Type B pancreatic cell (in vitro differentiated cells): ENCODE results near the gene VOPP1. TPM values are rescaled to one million over a fixed set of nuclear protein-coding genes. Genes with fewer than 3 reads are reported as not detected.

Source experiments
- DNase-seq: peaks from one replicate; pipeline ENCODE4 v3.0.0; 2021; ENCODE audit warnings: mixed read lengths; ENCODE audit not compliant: unreplicated experiment; ENCODE audit errors: extremely low spot score
- H3K27ac Mint-ChIP-seq: 2 replicates; pipeline ENCODE4 v1.8.0; 2021; ENCODE audit warnings: mild to moderate bottlenecking, mixed read lengths
- H3K27me3 Mint-ChIP-seq: 2 replicates; pipeline ENCODE4 v1.8.0; 2021; ENCODE audit warnings: mixed read lengths
- H3K36me3 Mint-ChIP-seq: 2 replicates; pipeline ENCODE4 v1.8.0; 2021; ENCODE audit warnings: mixed read lengths
- H3K4me1 Mint-ChIP-seq: one replicate; pipeline ENCODE4 v1.8.0; 2021; ENCODE audit warnings: mixed read lengths; ENCODE audit not compliant: unreplicated experiment
- H3K4me3 Mint-ChIP-seq: 2 replicates; pipeline ENCODE4 v1.8.0; 2021; ENCODE audit warnings: mild to moderate bottlenecking, mixed read lengths
- H3K9me3 Mint-ChIP-seq: 2 replicates; pipeline ENCODE4 v1.8.0; 2021; ENCODE audit warnings: mixed read lengths
- CTCF ChIP-seq: fragments of 200-600 bp; sonication (generic); conservative IDR thresholded peaks from 2 replicates; pipeline ENCODE4 v1.5.0; 2021; ENCODE audit warnings: antibody characterized with exemption, mild to moderate bottlenecking
- total RNA-seq: library from RNA; stranded (reverse); gene quantifications from 2 replicates; pipeline ENCODE4 v1.2.1, GENCODE V29; 2021; ENCODE audit warnings: low replicate concordance

The VOPP1 gene
- total RNA-seq, 1 donor from 2014 or later: 38.9 TPM

- Mint-ChIP-seq H3K36me3 (peaks cover 9% of the 10 kb centered on the region), H3K4me3 (no peak overlapping the region), H3K4me1 (peaks cover 12% of the 10 kb centered on the region), H3K27ac (no peak overlapping the region), H3K9me3 (peaks cover 7% of the 10 kb centered on the region), H3K27me3 (no peaks in the 10 kb centered on the region)
- no peak for TF ChIP-seq CTCF
- no peak for DNase-seq
These were observed 26.8 kb downstream of the VOPP1 start for GRCh38 chr7:55545496-55545895.

DNA sequence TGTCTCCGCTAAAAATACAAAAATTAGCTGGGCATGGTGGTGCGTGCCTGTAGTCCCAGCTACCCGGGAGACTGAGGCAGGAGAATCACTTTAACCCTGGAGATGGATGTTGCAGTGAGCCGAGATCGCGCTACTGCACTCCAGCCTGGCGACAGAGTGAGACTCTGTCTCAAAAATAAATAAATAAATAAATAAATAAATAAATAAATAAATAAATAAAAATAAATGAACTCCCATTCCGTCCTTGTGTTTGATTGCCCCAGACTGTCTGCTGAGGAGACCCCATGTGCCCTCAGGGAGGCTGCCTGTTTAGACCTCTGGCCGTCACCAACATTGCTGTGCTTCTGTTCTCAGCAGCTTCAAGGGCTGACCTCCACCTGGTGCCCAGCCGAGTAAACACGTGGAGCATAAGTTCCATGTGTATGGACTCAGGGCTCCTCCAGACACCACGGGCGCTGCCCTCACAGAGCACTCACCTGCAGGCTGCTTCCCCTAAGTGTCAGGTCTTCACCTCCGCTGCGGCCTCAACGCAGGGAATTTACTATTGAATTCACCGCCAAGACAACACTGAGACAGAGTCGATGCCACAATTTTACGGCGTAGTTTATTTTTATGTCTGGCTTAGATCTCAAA is 32.0 kb downstream of the VOPP1 start:
- TF ChIP-seq CTCF: no peak
- Mint-ChIP-seq H3K27ac (no peak overlapping the region), H3K4me3 (no peak overlapping the region), H3K27me3 (no peaks in the 10 kb centered on the region), H3K4me1 (peaks cover 24% of the 10 kb centered on the region), H3K36me3 (peaks cover 11% of the 10 kb centered on the region), H3K9me3 (peaks cover 7% of the 10 kb centered on the region)
- DNase-seq: no peak

GRCh38 chr7:55539380-55539779 is 32.9 kb downstream of the VOPP1 start:
- Mint-ChIP-seq H3K9me3 (peaks cover 7% of the 10 kb centered on the region), H3K4me3 (no peak overlapping the region), H3K27me3 (no peaks in the 10 kb centered on the region), H3K36me3 (peaks cover 11% of the 10 kb centered on the region), H3K27ac (no peak overlapping the region), H3K4me1 (peaks cover 24% of the 10 kb centered on the region)
- no peak for TF ChIP-seq CTCF
- DNase-seq: no peak

GRCh38 chr7:55538538-55538937 is 33.8 kb downstream of the VOPP1 start:
- no peaks in the 10 kb centered on the region for H3K27me3 Mint-ChIP-seq
- H3K27ac Mint-ChIP-seq: no peak overlapping the region
- H3K36me3 Mint-ChIP-seq: peaks cover 7% of the 10 kb centered on the region
- H3K4me3 Mint-ChIP-seq: no peak overlapping the region
- no peaks in the 10 kb centered on the region for H3K9me3 Mint-ChIP-seq
- no peak for DNase-seq
- no peak for TF ChIP-seq CTCF
- H3K4me1 Mint-ChIP-seq: peaks cover 27% of the 10 kb centered on the region

DNA sequence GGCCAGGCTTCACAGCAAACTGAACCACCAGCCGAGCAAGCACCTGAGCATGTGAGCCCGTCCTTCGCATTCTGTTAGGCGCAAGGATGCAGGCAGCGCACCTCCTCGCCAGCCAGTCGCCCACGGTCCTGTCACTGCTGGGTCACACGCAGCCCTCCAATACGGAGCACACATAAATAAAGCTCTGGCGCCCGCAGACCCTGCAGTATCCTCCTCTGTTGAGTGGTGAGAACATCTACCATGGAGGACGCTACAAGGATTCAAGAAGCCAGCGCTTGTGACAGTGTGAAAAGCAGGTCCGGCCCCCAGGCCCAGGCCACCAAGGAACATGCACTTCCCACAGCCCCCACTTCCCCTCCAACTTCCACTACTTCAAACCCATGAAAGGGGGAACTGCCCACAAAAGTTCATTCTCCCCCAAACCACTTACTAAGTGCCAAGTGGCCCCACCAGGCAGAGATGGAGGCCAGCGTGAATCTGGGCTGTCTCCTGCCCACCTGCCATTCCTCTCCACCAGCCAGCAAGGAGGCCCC is 34.8 kb downstream of the VOPP1 start:
- Mint-ChIP-seq H3K27ac (peak overlapping the region; percentile 56), H3K27me3 (no peaks in the 10 kb centered on the region), H3K4me1 (peaks cover 30% of the 10 kb centered on the region), H3K36me3 (peaks cover 3% of the 10 kb centered on the region), H3K9me3 (no peaks in the 10 kb centered on the region), H3K4me3 (no peak overlapping the region)
- no peak for TF ChIP-seq CTCF
- DNase-seq: no peak
